GM12891 (cell line): ENCODE data around the gene METRN.

Experiments used
- POLR2A ChIP-seq: IDR thresholded peaks from 2 replicates; pipeline ENCODE4 v1.6.1; 2011; ENCODE audit warnings: low read depth, low read length, control low read depth
- POLR2AphosphoS5 ChIP-seq: IDR thresholded peaks from 2 replicates; pipeline ENCODE4 v1.6.1; 2011; ENCODE audit warnings: low read depth, low read length, control low read depth
- SPI1 ChIP-seq: IDR thresholded peaks from 2 replicates; pipeline ENCODE4 v1.6.1; 2011; ENCODE audit warnings: low read depth, low read length, control low read depth
- TAF1 ChIP-seq: IDR thresholded peaks from 2 replicates; pipeline ENCODE4 v1.6.1; 2011; ENCODE audit warnings: low read depth, low read length, control low read depth

DNA sequence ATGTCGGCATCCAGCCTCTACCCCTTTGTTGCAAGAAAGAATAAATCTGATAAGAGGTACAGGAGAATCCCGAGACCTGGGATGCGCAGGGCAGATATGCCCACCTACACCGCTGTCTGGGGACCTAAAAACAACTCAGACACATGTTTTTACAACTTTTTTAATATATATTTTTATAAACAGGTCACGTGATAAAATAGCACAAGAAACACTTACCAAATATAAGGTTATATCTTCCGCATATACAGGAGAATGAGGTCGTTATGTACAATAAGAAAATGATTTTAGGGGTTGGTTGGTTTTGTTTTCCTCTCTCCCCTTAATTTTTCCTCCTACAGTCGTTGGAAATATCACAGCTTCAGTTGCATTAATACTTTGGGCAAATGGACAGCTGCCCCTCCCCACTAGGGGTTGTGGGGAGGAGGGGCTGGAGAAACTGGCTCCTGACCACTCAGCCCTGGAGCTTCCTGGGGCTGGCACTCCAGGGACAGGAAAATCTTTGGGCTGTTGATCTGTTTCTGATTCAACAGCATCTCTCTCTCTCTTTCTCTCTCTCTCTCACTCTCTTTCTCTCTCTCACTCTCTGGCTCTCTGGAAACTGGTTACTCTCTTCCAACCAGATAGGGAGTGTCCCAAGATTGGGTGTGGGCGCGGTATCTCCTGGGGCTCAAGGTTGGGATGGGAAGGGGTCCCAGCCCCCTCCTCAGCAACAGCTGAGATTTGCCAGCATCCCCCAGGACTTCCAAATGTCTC, 22.4 kb upstream of the METRN start:
- TF ChIP-seq SPI1 (no peak), POLR2A (no peak), POLR2AphosphoS5 (no peak), TAF1 (no peak)
